ENCODE data around the gene HMG20A. TPM values are rescaled to one million over a fixed set of nuclear protein-coding genes. Genes with fewer than 3 reads are reported as not detected.

HMG20A gene
- total and polyA plus RNA-seq, 2 of the 13 experiments (the other 11 are each of a cell fraction or from before 2014, with no cell fraction given): 28.0 to 35.2 TPM

DNA sequence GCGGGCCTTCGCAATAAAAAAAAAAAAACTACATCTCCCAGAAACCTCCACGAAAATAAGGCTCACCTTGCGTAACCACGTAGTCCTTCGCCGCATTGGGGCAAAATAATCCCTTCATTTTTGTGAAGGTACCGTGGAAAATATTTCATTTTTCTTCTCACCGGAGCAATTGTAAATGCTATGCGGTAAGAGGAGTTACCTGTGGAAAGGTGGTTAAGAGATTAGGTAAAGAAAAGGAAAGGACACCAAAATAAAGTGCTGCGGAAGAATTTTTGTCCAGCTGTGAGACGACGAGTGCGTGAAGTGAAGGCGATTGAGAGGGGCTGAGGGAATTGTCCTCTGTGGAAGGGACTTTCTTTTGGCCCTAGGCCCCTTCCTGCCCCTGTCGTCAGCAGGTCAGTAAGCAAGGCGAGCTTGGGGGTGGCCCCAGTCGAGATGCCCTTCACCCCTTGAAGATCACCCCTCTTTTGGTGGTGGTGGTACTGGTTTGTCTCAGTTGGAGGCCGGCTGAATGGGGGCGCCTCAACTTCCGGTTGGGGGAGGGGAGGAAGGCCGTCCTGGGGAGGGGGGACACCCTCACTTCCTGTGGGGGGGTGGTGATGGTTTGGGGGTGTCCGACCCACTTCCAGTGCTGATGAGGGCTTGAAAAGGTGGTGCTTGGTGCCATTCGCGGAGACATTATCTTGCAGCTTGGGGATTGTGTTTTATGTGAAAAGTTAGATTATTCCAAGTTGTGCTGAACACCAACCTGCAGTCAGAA, at the start of gene HMG20A (continued):
- TF ChIP-seq, protein P1, sequence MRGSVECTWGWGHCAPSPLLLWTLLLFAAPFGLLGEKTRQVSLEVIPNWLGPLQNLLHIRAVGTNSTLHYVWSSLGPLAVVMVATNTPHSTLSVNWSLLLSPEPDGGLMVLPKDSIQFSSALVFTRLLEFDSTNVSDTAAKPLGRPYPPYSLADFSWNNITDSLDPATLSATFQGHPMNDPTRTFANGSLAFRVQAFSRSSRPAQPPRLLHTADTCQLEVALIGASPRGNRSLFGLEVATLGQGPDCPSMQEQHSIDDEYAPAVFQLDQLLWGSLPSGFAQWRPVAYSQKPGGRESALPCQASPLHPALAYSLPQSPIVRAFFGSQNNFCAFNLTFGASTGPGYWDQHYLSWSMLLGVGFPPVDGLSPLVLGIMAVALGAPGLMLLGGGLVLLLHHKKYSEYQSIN (CRISPR knock-in tag; IDR thresholded peaks at IDR 0.05; ENCODE audit: borderline replicate concordance): no peak
- TF ChIP-seq EED (CRISPR knock-in tag; IDR thresholded peaks at IDR 0.05): no peak
- TF ChIP-seq ZFP36L1 (CRISPR knock-in tag; IDR thresholded peaks at IDR 0.05): no peak
- TF ChIP-seq ZBTB1 (CRISPR knock-in tag; IDR thresholded peaks at IDR 0.05; ENCODE audit: borderline replicate concordance): no peak
- TF ChIP-seq NFIC (IDR thresholded peaks at IDR 0.05; ENCODE audit: low read length): 0 out of 2 replicates have a peak, but pooled peaks have one; percentile 23
- TF ChIP-seq DMAP1 (CRISPR knock-in tag; IDR thresholded peaks at IDR 0.05): peak; percentile 76; the same call in 1 of the 2 replicates
- peak; percentile 65; the same call in 1 of the 2 replicates for TF ChIP-seq ZNF567 (CRISPR knock-in tag; IDR thresholded peaks at IDR 0.05; ENCODE audit: borderline replicate concordance)
- TF ChIP-seq, protein P2, sequence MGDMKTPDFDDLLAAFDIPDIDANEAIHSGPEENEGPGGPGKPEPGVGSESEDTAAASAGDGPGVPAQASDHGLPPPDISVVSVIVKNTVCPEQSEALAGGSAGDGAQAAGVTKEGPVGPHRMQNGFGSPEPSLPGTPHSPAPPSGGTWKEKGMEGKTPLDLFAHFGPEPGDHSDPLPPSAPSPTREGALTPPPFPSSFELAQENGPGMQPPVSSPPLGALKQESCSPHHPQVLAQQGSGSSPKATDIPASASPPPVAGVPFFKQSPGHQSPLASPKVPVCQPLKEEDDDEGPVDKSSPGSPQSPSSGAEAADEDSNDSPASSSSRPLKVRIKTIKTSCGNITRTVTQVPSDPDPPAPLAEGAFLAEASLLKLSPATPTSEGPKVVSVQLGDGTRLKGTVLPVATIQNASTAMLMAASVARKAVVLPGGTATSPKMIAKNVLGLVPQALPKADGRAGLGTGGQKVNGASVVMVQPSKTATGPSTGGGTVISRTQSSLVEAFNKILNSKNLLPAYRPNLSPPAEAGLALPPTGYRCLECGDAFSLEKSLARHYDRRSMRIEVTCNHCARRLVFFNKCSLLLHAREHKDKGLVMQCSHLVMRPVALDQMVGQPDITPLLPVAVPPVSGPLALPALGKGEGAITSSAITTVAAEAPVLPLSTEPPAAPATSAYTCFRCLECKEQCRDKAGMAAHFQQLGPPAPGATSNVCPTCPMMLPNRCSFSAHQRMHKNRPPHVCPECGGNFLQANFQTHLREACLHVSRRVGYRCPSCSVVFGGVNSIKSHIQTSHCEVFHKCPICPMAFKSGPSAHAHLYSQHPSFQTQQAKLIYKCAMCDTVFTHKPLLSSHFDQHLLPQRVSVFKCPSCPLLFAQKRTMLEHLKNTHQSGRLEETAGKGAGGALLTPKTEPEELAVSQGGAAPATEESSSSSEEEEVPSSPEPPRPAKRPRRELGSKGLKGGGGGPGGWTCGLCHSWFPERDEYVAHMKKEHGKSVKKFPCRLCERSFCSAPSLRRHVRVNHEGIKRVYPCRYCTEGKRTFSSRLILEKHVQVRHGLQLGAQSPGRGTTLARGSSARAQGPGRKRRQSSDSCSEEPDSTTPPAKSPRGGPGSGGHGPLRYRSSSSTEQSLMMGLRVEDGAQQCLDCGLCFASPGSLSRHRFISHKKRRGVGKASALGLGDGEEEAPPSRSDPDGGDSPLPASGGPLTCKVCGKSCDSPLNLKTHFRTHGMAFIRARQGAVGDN (CRISPR knock-in tag; IDR thresholded peaks at IDR 0.05): peak; percentile 71
- TF ChIP-seq SRSF9 (IDR thresholded peaks at IDR 0.05; ENCODE audit: borderline replicate concordance, insufficient read depth, low read depth, low read length, poor library complexity, severe bottlenecking): no peak
- TF ChIP-seq MIER2 (CRISPR knock-in tag; IDR thresholded peaks at IDR 0.05): no peak
- no peak for TF ChIP-seq ZNF101 (CRISPR knock-in tag; IDR thresholded peaks at IDR 0.05; ENCODE audit: borderline replicate concordance, low read depth)
- TF ChIP-seq TP53 (CRISPR knock-in tag; conservative IDR thresholded peaks at IDR 0.05): no peak
- TF ChIP-seq ZMYM4 (CRISPR knock-in tag; IDR thresholded peaks at IDR 0.05): peak; percentile 34; the same call in 1 of the 2 replicates
- TF ChIP-seq ZNF672 (CRISPR knock-in tag; IDR thresholded peaks at IDR 0.05): no peak
- 0 out of 2 replicates have a peak, but pooled peaks have one; percentile 53 for TF ChIP-seq ZSCAN31 (CRISPR knock-in tag; IDR thresholded peaks at IDR 0.05; ENCODE audit: low read depth)
- TF ChIP-seq, protein P3, sequence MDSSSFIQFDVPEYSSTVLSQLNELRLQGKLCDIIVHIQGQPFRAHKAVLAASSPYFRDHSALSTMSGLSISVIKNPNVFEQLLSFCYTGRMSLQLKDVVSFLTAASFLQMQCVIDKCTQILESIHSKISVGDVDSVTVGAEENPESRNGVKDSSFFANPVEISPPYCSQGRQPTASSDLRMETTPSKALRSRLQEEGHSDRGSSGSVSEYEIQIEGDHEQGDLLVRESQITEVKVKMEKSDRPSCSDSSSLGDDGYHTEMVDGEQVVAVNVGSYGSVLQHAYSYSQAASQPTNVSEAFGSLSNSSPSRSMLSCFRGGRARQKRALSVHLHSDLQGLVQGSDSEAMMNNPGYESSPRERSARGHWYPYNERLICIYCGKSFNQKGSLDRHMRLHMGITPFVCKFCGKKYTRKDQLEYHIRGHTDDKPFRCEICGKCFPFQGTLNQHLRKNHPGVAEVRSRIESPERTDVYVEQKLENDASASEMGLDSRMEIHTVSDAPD (CRISPR knock-in tag; IDR thresholded peaks at IDR 0.05): 0 out of 2 replicates have a peak, but pooled peaks have one; percentile 33
- 0 out of 2 replicates have a peak, but pooled peaks have one; percentile 36 for TF ChIP-seq KMT2A (CRISPR knock-in tag; IDR thresholded peaks at IDR 0.05)
- peak; percentile 30; the same call in 1 of the 2 replicates for TF ChIP-seq ZNF264 (CRISPR knock-in tag; IDR thresholded peaks at IDR 0.05)
- peak; percentile 28; the same call in 1 of the 2 replicates for TF ChIP-seq FOXC1 (CRISPR knock-in tag; IDR thresholded peaks at IDR 0.05; ENCODE audit: borderline replicate concordance)
- TF ChIP-seq, protein P4, sequence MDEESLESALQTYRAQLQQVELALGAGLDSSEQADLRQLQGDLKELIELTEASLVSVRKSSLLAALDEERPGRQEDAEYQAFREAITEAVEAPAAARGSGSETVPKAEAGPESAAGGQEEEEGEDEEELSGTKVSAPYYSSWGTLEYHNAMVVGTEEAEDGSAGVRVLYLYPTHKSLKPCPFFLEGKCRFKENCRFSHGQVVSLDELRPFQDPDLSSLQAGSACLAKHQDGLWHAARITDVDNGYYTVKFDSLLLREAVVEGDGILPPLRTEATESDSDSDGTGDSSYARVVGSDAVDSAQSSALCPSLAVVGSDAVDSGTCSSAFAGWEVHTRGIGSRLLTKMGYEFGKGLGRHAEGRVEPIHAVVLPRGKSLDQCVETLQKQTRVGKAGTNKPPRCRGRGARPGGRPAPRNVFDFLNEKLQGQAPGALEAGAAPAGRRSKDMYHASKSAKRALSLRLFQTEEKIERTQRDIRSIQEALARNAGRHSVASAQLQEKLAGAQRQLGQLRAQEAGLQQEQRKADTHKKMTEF (CRISPR knock-in tag; IDR thresholded peaks at IDR 0.05): peak; percentile 35; the same call in 1 of the 2 replicates

Data from HepG2 (cell line).